PFSK-1 (cell line): ENCODE data around the gene PRND.

Source experiments
- FOXP2 ChIP-seq: optimal IDR thresholded peaks from 2 replicates; pipeline ENCODE3; 2011; ENCODE audit warnings: borderline replicate concordance, control low read depth, inconsistent platforms; ENCODE audit not compliant: insufficient read depth; ENCODE audit errors: extremely low read length, extremely low read depth
- POLR2AphosphoS5 ChIP-seq: IDR thresholded peaks from 2 replicates; pipeline ENCODE4 v1.6.1; 2012; ENCODE audit warnings: low read depth, mild to moderate bottlenecking, control low read depth, low read length, moderate library complexity
- REST ChIP-seq, 2 experiments: IDR thresholded peaks; 2 replicates each; pipeline versions ENCODE4 v1.6.1 to v1.8.0; 2011 to 2012; ENCODE audit warnings: low read depth in 2 of 2, low read length in 2 of 2, control low read depth in 1 of 2, inconsistent platforms in 1 of 2, mild to moderate bottlenecking in 1 of 2, moderate library complexity in 1 of 2; ENCODE audit not compliant: insufficient read depth in 1 of 2
- SIN3A ChIP-seq: IDR thresholded peaks from 2 replicates; pipeline ENCODE4 v1.6.1; 2012; ENCODE audit warnings: mild to moderate bottlenecking, low read length, moderate library complexity, borderline replicate concordance; ENCODE audit not compliant: insufficient read depth
- TAF1 ChIP-seq: IDR thresholded peaks from 2 replicates; pipeline ENCODE4 v1.6.1; 2012; ENCODE audit warnings: low read length, control low read depth, borderline replicate concordance; ENCODE audit not compliant: insufficient read depth

The PRND gene

GRCh38 chr20:4769328-4769727 is 47.6 kb downstream of the PRND start:
- TF ChIP-seq REST (IDR thresholded peaks at IDR 0.05; ENCODE audit: insufficient read depth in 1 of 2, low read depth in 2 of 2, low read length in 2 of 2), result no peak

- no peak for TF ChIP-seq REST (IDR thresholded peaks at IDR 0.05; ENCODE audit: insufficient read depth in 1 of 2, low read depth in 2 of 2, low read length in 2 of 2)
- no peak for TF ChIP-seq SIN3A
- TF ChIP-seq POLR2AphosphoS5, result no peak
Observed at GRCh38 chr20:4770026-4770425, 48.3 kb downstream of the PRND start.

- no peak for TF ChIP-seq FOXP2
- TF ChIP-seq POLR2AphosphoS5, result no peak
- no peak for TF ChIP-seq TAF1
- no peak for TF ChIP-seq SIN3A
- no peak for TF ChIP-seq REST (IDR thresholded peaks at IDR 0.05; ENCODE audit: insufficient read depth in 1 of 2, low read depth in 2 of 2, low read length in 2 of 2)
Observed at GRCh38 chr20:4771004-4771403, 49.3 kb downstream of the PRND start.

GRCh38 chr20:4772132-4772531 is 50.4 kb downstream of the PRND start:
- TF ChIP-seq FOXP2, result no peak
- no peak for TF ChIP-seq TAF1
- no peak for TF ChIP-seq REST (IDR thresholded peaks at IDR 0.05; ENCODE audit: insufficient read depth in 1 of 2, low read depth in 2 of 2, low read length in 2 of 2)
- no peak for TF ChIP-seq SIN3A
- TF ChIP-seq POLR2AphosphoS5, result no peak

- TF ChIP-seq POLR2AphosphoS5, result no peak
- TF ChIP-seq SIN3A, result no peak
- TF ChIP-seq FOXP2, result no peak
- TF ChIP-seq REST (IDR thresholded peaks at IDR 0.05; ENCODE audit: insufficient read depth in 1 of 2, low read depth in 2 of 2, low read length in 2 of 2), result no peak
- TF ChIP-seq TAF1, result no peak
Observed at GRCh38 chr20:4773736-4774135, 52.0 kb downstream of the PRND start.
